ENCODE results near the gene NPAS1. TPM values are rescaled to one million over a fixed set of nuclear protein-coding genes. Genes with fewer than 3 reads are reported as not detected.

NPAS1 gene
- total and polyA plus RNA-seq, 2 of the 13 experiments (the other 11 are each of a cell fraction or from before 2014, with no cell fraction given) = 0.35 to 2.9 TPM

- TF ChIP-seq ZNF687 (CRISPR knock-in tag; IDR thresholded peaks at IDR 0.05) = peak; percentile 48; the same call in 1 of the 2 replicates
- TF ChIP-seq ZSCAN22 (CRISPR knock-in tag; IDR thresholded peaks at IDR 0.05) = no peak
- 0 out of 2 replicates have a peak, but pooled peaks have one; percentile 1 for TF ChIP-seq TAF1 (CRISPR knock-in tag; IDR thresholded peaks at IDR 0.05)
- TF ChIP-seq FOXA3 (CRISPR knock-in tag; IDR thresholded peaks at IDR 0.05) = peak; percentile 35; the same call in 1 of the 2 replicates
- TF ChIP-seq MIXL1 (CRISPR knock-in tag; IDR thresholded peaks at IDR 0.05) = 0 out of 2 replicates have a peak, but pooled peaks have one; percentile 3
- no peak for TF ChIP-seq TEAD2 (CRISPR knock-in tag; IDR thresholded peaks at IDR 0.05)
- TF ChIP-seq ZNF335 (CRISPR knock-in tag; IDR thresholded peaks at IDR 0.05) = no peak
- no peak for TF ChIP-seq MYPOP (CRISPR knock-in tag; IDR thresholded peaks at IDR 0.05)
- no peak for TF ChIP-seq ASH2L (IDR thresholded peaks at IDR 0.05; ENCODE audit: insufficient read length, low read depth, low read length)
- TF ChIP-seq, protein P1, sequence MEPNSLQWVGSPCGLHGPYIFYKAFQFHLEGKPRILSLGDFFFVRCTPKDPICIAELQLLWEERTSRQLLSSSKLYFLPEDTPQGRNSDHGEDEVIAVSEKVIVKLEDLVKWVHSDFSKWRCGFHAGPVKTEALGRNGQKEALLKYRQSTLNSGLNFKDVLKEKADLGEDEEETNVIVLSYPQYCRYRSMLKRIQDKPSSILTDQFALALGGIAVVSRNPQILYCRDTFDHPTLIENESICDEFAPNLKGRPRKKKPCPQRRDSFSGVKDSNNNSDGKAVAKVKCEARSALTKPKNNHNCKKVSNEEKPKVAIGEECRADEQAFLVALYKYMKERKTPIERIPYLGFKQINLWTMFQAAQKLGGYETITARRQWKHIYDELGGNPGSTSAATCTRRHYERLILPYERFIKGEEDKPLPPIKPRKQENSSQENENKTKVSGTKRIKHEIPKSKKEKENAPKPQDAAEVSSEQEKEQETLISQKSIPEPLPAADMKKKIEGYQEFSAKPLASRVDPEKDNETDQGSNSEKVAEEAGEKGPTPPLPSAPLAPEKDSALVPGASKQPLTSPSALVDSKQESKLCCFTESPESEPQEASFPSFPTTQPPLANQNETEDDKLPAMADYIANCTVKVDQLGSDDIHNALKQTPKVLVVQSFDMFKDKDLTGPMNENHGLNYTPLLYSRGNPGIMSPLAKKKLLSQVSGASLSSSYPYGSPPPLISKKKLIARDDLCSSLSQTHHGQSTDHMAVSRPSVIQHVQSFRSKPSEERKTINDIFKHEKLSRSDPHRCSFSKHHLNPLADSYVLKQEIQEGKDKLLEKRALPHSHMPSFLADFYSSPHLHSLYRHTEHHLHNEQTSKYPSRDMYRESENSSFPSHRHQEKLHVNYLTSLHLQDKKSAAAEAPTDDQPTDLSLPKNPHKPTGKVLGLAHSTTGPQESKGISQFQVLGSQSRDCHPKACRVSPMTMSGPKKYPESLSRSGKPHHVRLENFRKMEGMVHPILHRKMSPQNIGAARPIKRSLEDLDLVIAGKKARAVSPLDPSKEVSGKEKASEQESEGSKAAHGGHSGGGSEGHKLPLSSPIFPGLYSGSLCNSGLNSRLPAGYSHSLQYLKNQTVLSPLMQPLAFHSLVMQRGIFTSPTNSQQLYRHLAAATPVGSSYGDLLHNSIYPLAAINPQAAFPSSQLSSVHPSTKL (CRISPR knock-in tag; IDR thresholded peaks at IDR 0.05) = 0 out of 2 replicates have a peak, but pooled peaks have one; percentile 5
- TF ChIP-seq HMGXB3 (CRISPR knock-in tag; IDR thresholded peaks at IDR 0.05; ENCODE audit: borderline replicate concordance) = 0 out of 2 replicates have a peak, but pooled peaks have one; percentile 7
- 0 out of 2 replicates have a peak, but pooled peaks have one; percentile 10 for TF ChIP-seq GFI1 (CRISPR knock-in tag; IDR thresholded peaks at IDR 0.05; ENCODE audit: borderline replicate concordance)
Observed at GRCh38 chr19:47036097-47036651, 16.5 kb downstream of the NPAS1 start (continued).
